Testis (tissue), 5 donors: Measurements from ENCODE around the gene ANKRD11. TPM values are rescaled to one million over a fixed set of nuclear protein-coding genes. Genes with fewer than 3 reads are reported as not detected.

Experiments used
- DNase-seq: peaks from one replicate; pipeline ENCODE4 v3.0.0-alpha.2; 2019
- H3K27ac ChIP-seq, 2 donors: fragments of 200-600 bp; sonication (generic); one replicate each; pipeline ENCODE4 v1.5.1; 2019
- H3K27me3 ChIP-seq: fragments of 200-600 bp; sonication (generic); one replicate; pipeline ENCODE4 v1.5.1; 2019
- H3K36me3 ChIP-seq: fragments of 200-600 bp; sonication (generic); one replicate; pipeline ENCODE4 v1.5.1; 2017; ENCODE audit warnings: low read depth; ENCODE audit errors: missing control alignments
- H3K4me1 ChIP-seq: fragments of 200-600 bp; sonication (generic); one replicate; pipeline ENCODE4 v1.5.1; 2019
- H3K4me3 ChIP-seq, 2 donors: fragments of 200-600 bp; sonication (generic); one replicate each; pipeline ENCODE4 v1.5.1; 2017 to 2019
- H3K9me3 ChIP-seq: fragments of 200-600 bp; sonication (generic); one replicate; pipeline ENCODE4 v1.5.1; 2017
- POLR2A ChIP-seq: fragments of 450-650 bp; IDR thresholded peaks from one replicate; pipeline ENCODE4 v1.6.1; 2017; ENCODE audit warnings: antibody characterized with exemption, mild to moderate bottlenecking, moderate library complexity
- WGBS, 2 donors: methylation state at CpG; one replicate each; pipeline ENCODE4 v1.1.5; 2018; 5-methylcytosine and 5-hydroxymethylcytosine counted together
- intact Hi-C: fragments of 100-400 bp; cut with DNase I; formaldehyde crosslinking; loops from one replicate; pipeline ENCODE4 v1.15.1; 2023; ENCODE audit warnings: low total_unique reads
- long read RNA-seq, 2 donors: transcript quantifications; one replicate each; lab custom pipeline, GENCODE V29; 2026
- polyA plus RNA-seq: library from polyadenylated mRNA; stranded (reverse); fragments of 350-450 nt; fragmentation: Illumina TruSeq; extraction: RNeasy Lipid Tissue Mini Kit (QIAGEN cat#74804); gene quantifications from one replicate; pipeline ENCODE4 v1.2.3, GENCODE V29; 2014; ENCODE audit warnings: low read depth, low replicate concordance; ENCODE audit not compliant: insufficient read depth
- total RNA-seq, 2 donors: library from RNA; depleted of rRNA; stranded (reverse); fragments of >200 nt; gene quantifications; one replicate each; pipeline ENCODE4 v1.2.3, GENCODE V29; 2016
- TF ChIP-seq, protein P1 (sequence below), 3 experiments: fragments of 450-650 bp in 2 of 3; fragments of 200-600 bp in 1 of 3; sonication (generic) in 1 of 3; IDR thresholded peaks; one replicate each; pipeline ENCODE4 v1.5.1; 2016 to 2019; ENCODE audit warnings: antibody characterized with exemption in 3 of 3, mild to moderate bottlenecking in 2 of 3, moderate library complexity in 1 of 3

ANKRD11 gene
- total RNA-seq: 100 to 1,000 TPM; 150 to 187 TPM
- polyA plus RNA-seq: 49.7 TPM
- long read RNA-seq, donor 1, transcript ANKRD11-219 (1 exons, 2,239 nt): major isoform, 6 of 106 reads
- long read RNA-seq, donor 1, partial matches to known transcripts: 88 of 106 reads
- long read RNA-seq, donor 1, other reads (novel, unspliced or antisense): 11 of 106 reads
- long read RNA-seq, donor 2, transcript ANKRD11-219 (1 exons, 2,239 nt): major isoform, 6 of 21 reads
- long read RNA-seq, donor 2, partial matches to known transcripts: 13 of 21 reads
- long read RNA-seq, donor 2, other reads (novel, unspliced or antisense): 0 of 21 reads

GRCh38 chr16:89490439-89491237, at the start of gene ANKRD11:
ANKRD11 (minus strand) TSS chr16:89490561; CDS start chr16:89317019, 173,542 bp downstream.
- peaks cover 35% of the 10 kb centered on the region for H3K4me1 ChIP-seq
- 0% methylated on average over 27 to 85 of the region's 96 CpGs for WGBS, 2 donors
- intact Hi-C loops: no loop called here

GRCh38 chr16:89538286-89538685, 47.9 kb upstream of the ANKRD11 start:
- 93 to 95% methylated on average over 12 of the region's 12 CpGs for WGBS, 2 donors
- no peaks in the 10 kb centered on the region for H3K4me1 ChIP-seq
- DNase-seq: no peak
- TF ChIP-seq POLR2A: no peak
- TF ChIP-seq, protein P1, sequence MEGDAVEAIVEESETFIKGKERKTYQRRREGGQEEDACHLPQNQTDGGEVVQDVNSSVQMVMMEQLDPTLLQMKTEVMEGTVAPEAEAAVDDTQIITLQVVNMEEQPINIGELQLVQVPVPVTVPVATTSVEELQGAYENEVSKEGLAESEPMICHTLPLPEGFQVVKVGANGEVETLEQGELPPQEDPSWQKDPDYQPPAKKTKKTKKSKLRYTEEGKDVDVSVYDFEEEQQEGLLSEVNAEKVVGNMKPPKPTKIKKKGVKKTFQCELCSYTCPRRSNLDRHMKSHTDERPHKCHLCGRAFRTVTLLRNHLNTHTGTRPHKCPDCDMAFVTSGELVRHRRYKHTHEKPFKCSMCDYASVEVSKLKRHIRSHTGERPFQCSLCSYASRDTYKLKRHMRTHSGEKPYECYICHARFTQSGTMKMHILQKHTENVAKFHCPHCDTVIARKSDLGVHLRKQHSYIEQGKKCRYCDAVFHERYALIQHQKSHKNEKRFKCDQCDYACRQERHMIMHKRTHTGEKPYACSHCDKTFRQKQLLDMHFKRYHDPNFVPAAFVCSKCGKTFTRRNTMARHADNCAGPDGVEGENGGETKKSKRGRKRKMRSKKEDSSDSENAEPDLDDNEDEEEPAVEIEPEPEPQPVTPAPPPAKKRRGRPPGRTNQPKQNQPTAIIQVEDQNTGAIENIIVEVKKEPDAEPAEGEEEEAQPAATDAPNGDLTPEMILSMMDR (IDR thresholded peaks at IDR 0.05): no peak
- no peaks in the 10 kb centered on the region for H3K36me3 ChIP-seq
- intact Hi-C loops: no loop called here
- no peaks in the 10 kb centered on the region for H3K27me3 ChIP-seq
- no peak overlapping the region for H3K4me3 ChIP-seq
- H3K9me3 ChIP-seq: no peaks in the 10 kb centered on the region
- no peak overlapping the region for H3K27ac ChIP-seq

More at GRCh38 chr16:89490439-89491237, at the start of gene ANKRD11:
- H3K27me3 ChIP-seq: no peaks in the 10 kb centered on the region
- peak; percentile 99 for DNase-seq
- no peaks in the 10 kb centered on the region for H3K9me3 ChIP-seq
- TF ChIP-seq, protein P1 (IDR thresholded peaks at IDR 0.05): no peak
- TF ChIP-seq POLR2A: peak; percentile 81
- H3K36me3 ChIP-seq: no peaks in the 10 kb centered on the region
- peak within 1 kb of the TSS; percentile 86 to 96 for H3K27ac ChIP-seq
- H3K4me3 ChIP-seq: peak within 1 kb of the TSS; percentile 72 to 87

DNA sequence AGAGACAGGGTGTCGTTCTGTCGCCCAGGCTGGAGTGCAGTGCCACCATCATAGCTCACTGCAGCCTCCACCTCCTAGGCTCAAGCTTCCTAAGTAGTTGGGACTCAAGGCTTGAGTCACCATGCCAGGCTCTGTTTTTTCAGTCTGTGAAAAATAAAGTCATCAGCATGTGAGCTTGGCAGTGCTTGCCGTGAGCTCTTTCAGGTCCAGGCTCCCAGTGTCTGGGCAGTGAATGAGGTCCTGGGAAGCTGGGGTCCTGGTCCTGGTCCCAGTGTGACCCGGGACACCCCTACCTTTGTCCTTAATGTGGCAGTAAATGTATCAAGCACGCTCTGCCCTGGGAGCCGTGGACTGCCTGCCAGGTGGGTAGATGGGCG, 47.2 kb upstream of the ANKRD11 start:
- DNase-seq: no peak
- Histone ChIP-seq H3K27me3 (no peaks in the 10 kb centered on the region), H3K27ac (no peak overlapping the region), H3K9me3 (no peaks in the 10 kb centered on the region), H3K4me3 (no peak overlapping the region), H3K36me3 (no peaks in the 10 kb centered on the region), H3K4me1 (no peaks in the 10 kb centered on the region)
- TF ChIP-seq, protein P1 (IDR thresholded peaks at IDR 0.05): no peak
- TF ChIP-seq POLR2A: no peak
- intact Hi-C loops: no loop called here
- WGBS, 2 donors: 94 to 96% methylated on average over 4 to 7 of the region's 7 CpGs

- H3K9me3 ChIP-seq: no peaks in the 10 kb centered on the region
- H3K36me3 ChIP-seq: no peaks in the 10 kb centered on the region
- no peaks in the 10 kb centered on the region for H3K4me1 ChIP-seq
- intact Hi-C loops: no loop called here
- TF ChIP-seq, protein P1 (IDR thresholded peaks at IDR 0.05): no peak
- no peak for TF ChIP-seq POLR2A
- WGBS, 2 donors: 90 to 91% methylated on average over 33 to 36 of the region's 36 CpGs
- no peak for DNase-seq
- H3K27ac ChIP-seq: no peak overlapping the region
- H3K4me3 ChIP-seq: no peak overlapping the region
- no peaks in the 10 kb centered on the region for H3K27me3 ChIP-seq
Measured at GRCh38 chr16:89536886-89537548, 46.7 kb upstream of the ANKRD11 start.
